Measurements from ENCODE around the gene ALAS1. TPM values are rescaled to one million over a fixed set of nuclear protein-coding genes. Genes with fewer than 3 reads are reported as not detected.
A peak's percentile ranks its signal among the peaks of the same experiment; 100 is the strongest.

Gene ALAS1
- total RNA-seq, 2 donors from 2014 or later = 13.5 to 63.6 TPM

GRCh38 chr3:52229656-52230055, 31.7 kb downstream of the ALAS1 start:
- H3K36me3 ChIP-seq (replicated peaks in 1 of 2; ENCODE audit: insufficient read depth in 1 of 2, low read depth in 2 of 2) = peaks cover 0 to 7% of the 10 kb centered on the region in 2 donors
- DNase-seq = no peak
- no peak for TF ChIP-seq POLR2A (IDR thresholded peaks at IDR 0.05)
- no peaks in the 10 kb centered on the region for H3K4me1 ChIP-seq
- ATAC-seq = no peak
- H3K27ac ChIP-seq = no peak overlapping the region
- no peaks in the 10 kb centered on the region for H3K9me3 ChIP-seq
- H3K4me3 ChIP-seq = no peak overlapping the region
- WGBS, 2 donors = 91% methylated on average over 10 to 11 of the region's 13 CpGs
- H3K27me3 ChIP-seq = no peaks in the 10 kb centered on the region
- intact Hi-C loops (cut with DNase I) = loop anchor here (5.0 kb wide), 1 partner anchor 118 kb away; no protein-coding TSS in a partner anchor

DNA sequence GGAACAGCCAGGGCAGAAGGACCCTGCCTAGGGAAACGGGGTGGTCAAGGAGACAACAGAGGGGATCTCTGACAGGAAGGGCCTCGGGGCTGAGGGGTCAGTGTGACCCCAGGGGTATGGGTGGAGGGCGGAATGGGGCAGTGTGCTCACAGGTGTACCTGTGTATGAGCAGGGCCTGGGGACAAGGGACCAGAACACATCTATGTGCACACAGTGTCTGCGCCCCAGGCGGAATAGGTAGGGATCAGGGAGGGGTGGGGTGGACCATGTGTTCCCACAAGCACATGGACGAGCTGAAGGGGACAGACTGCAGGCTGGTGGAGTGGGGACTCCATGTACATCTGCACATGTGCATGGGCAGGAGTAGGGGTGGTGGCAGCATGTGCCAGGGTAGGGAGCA, 32.5 kb downstream of the ALAS1 start:
- Histone ChIP-seq H3K27me3 (no peaks in the 10 kb centered on the region), H3K36me3 (replicated peaks in 1 of 2; ENCODE audit: insufficient read depth in 1 of 2, low read depth in 2 of 2) (peaks cover 0 to 7% of the 10 kb centered on the region in 2 donors), H3K9me3 (no peaks in the 10 kb centered on the region), H3K4me3 (no peak overlapping the region), H3K27ac (no peak overlapping the region), H3K4me1 (no peaks in the 10 kb centered on the region)
- ATAC-seq (no peak), DNase-seq (no peak)
- no peak for TF ChIP-seq CTCF (IDR thresholded peaks at IDR 0.05)
- no peak for TF ChIP-seq POLR2A (IDR thresholded peaks at IDR 0.05)
- 88 to 89% methylated on average over 6 of the region's 6 CpGs for WGBS, 2 donors
- intact Hi-C loops (cut with DNase I) = loop anchor here (5.0 kb wide), 1 partner anchor 117 kb away; no protein-coding TSS in a partner anchor

- WGBS, 2 donors = 84 to 86% methylated on average over 13 to 16 of the region's 16 CpGs
- Histone ChIP-seq H3K9me3 (no peaks in the 10 kb centered on the region), H3K27ac (no peak overlapping the region), H3K27me3 (no peaks in the 10 kb centered on the region), H3K36me3 (replicated peaks in 1 of 2; ENCODE audit: insufficient read depth in 1 of 2, low read depth in 2 of 2) (peaks cover 0 to 7% of the 10 kb centered on the region in 2 donors), H3K4me1 (no peaks in the 10 kb centered on the region), H3K4me3 (no peak overlapping the region)
- no peak for DNase-seq
- no peak for TF ChIP-seq CTCF (IDR thresholded peaks at IDR 0.05)
- no peak for TF ChIP-seq POLR2A (IDR thresholded peaks at IDR 0.05)
- intact Hi-C loops (cut with DNase I) = loop anchor here (5.0 kb wide), 1 partner anchor 116 kb away; no protein-coding TSS in a partner anchor
- peak; percentile 5 for ATAC-seq
Observed at GRCh38 chr3:52230889-52231499, 33.0 kb downstream of the ALAS1 start.

DNA sequence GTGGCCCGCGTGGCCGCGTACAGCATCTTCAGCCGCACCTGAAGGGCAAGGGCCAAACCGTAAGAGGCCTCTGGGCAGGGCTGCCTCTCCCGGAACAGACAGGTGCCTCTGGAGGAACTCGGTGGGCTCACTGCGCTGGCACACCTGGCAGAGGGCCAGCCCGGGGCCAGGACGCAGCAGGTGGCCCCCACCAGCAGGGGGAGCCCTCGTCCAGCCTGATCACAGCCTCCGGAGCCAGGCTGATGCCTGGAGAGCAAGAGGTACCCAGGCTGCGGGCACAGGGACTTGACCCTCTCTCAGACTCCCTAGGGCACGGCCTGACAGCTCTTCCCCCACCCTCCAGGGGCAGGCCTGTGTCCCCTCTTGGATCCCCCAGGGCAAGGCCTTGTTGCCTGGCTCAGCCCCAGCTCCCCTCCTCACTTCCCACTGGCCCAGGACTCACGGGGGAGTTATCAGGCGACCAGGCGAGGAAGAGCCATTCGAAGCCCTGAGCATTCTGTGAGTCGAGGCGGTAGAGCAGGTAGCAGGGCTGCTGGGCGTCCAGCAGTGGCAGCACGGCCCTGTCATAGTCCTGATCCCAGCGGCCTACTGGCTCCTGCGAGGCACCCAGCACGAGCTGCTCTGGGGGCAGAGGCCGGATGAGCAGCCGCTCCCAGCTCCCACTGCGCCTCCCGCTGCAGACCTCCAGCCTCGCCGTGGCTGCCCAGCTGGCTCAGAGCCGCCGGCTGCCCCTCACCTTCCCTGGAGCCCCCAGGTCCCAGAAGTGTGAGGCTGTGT, 33.7 kb downstream of the ALAS1 start:
- TF ChIP-seq CTCF (IDR thresholded peaks at IDR 0.05) (peak; percentile 84 to 93 (median 89)), POLR2A (IDR thresholded peaks at IDR 0.05) (no peak)
- ATAC-seq = peak; percentile 74
- H3K4me3 ChIP-seq = no peak overlapping the region
- H3K27ac ChIP-seq = no peak overlapping the region
- H3K4me1 ChIP-seq = peaks cover 6% of the 10 kb centered on the region
- DNase-seq = peak; percentile 77 to 83 (median 82)
- no peaks in the 10 kb centered on the region for H3K9me3 ChIP-seq
- peaks cover 0 to 7% of the 10 kb centered on the region in 2 donors for H3K36me3 ChIP-seq (replicated peaks in 1 of 2; ENCODE audit: insufficient read depth in 1 of 2, low read depth in 2 of 2)
- 54 to 74% methylated on average over 13 to 30 of the region's 34 CpGs for WGBS, 2 donors
- intact Hi-C loops (cut with DNase I) = loop anchor here (5.0 kb wide), 1 partner anchor 116 kb away; no protein-coding TSS in a partner anchor
- no peaks in the 10 kb centered on the region for H3K27me3 ChIP-seq

All from body of pancreas (tissue), 4 donors.